Endothelial cell of umbilical vein (primary cell): ENCODE measurements around the gene UBL7. TPM values are rescaled to one million over a fixed set of nuclear protein-coding genes. Genes with fewer than 3 reads are reported as not detected.

Source experiments
- BruUV-seq: library from RNA; stranded (reverse); fragments of 400-500 nt; replicated peaks from 2 replicates; lab custom pipeline; 2021; lab: Mats Ljungman, UMichigan
- CTCF ChIA-PET: fragments of 300-600, 350-600 bp; sonication (Branson Sonifier 250); formaldehyde crosslinking; loops from one replicate; lab custom pipeline; 2021; ENCODE audit warnings: antibody characterized with exemption, inconsistent platforms; lab: Charles Lee
- POLR2A ChIA-PET: fragments of 300-600, 350-600 bp; sonication (Branson Sonifier 250); formaldehyde crosslinking; loops from one replicate; lab custom pipeline; 2021; ENCODE audit warnings: antibody characterized with exemption, inconsistent platforms; lab: Charles Lee
- DNase-seq: peaks from one replicate; pipeline ENCODE4 v3.0.0-alpha.2; 2011; ENCODE audit warnings: low read depth, low spot score
- FAIRE-seq: peaks from 2 replicates; lab custom pipeline; 2011; peaks lifted over from hg19 to GRCh38; lab: Jason Lieb, UNC
- H2AFZ ChIP-seq: 2 replicates; pipeline ENCODE4 v1.6.0; 2012; ENCODE audit warnings: low read depth, low read length, control low read depth, inconsistent platforms
- H3K27ac ChIP-seq: 2 replicates; pipeline ENCODE4 v1.5.1; 2011; ENCODE audit warnings: low read depth, mild to moderate bottlenecking, control low read depth, low read length, moderate library complexity; ENCODE audit not compliant: insufficient read depth
- H3K27me3 ChIP-seq, 2 experiments: 2 replicates each; pipeline versions ENCODE4 v1.6.0 to v1.6.1; 2011; ENCODE audit warnings: low read length in 2 of 2, mixed read lengths in 1 of 2; ENCODE audit not compliant: control insufficient read depth in 2 of 2, insufficient read depth in 2 of 2
- H3K36me3 ChIP-seq, 2 experiments: 2 replicates in 1 of 2; 3 replicates in 1 of 2; pipeline ENCODE4 v1.5.1; 2011; ENCODE audit warnings: low read length in 2 of 2, mild to moderate bottlenecking in 1 of 2, moderate library complexity in 1 of 2; ENCODE audit not compliant: control insufficient read depth in 2 of 2, insufficient read depth in 2 of 2; ENCODE audit errors: extremely low read depth in 1 of 2
- H3K4me1 ChIP-seq: 3 replicates; pipeline ENCODE4 v1.5.1; 2011; ENCODE audit warnings: mild to moderate bottlenecking, low read length; ENCODE audit not compliant: control insufficient read depth, insufficient read depth; ENCODE audit errors: extremely low read depth
- H3K4me2 ChIP-seq: 2 replicates; pipeline ENCODE4 v1.6.1; 2011; ENCODE audit warnings: low read length, control low read depth, mixed read lengths; ENCODE audit not compliant: insufficient read depth
- H3K4me3 ChIP-seq, 3 experiments: fragments of 200-600 bp in 1 of 3; sonication (generic), shearing (Covaris generic) in 1 of 3; replicated peaks in 1 of 3; 2 replicates each; pipeline ENCODE4 v1.5.1; 2011 to 2016; ENCODE audit warnings: control low read depth in 3 of 3, low read length in 3 of 3, mild to moderate bottlenecking in 2 of 3, inconsistent platforms in 1 of 3, low read depth in 1 of 3, moderate library complexity in 1 of 3; ENCODE audit not compliant: insufficient read depth in 1 of 3
- H3K79me2 ChIP-seq: 2 replicates; pipeline ENCODE4 v1.6.0; 2012; ENCODE audit warnings: low read length, inconsistent platforms; ENCODE audit not compliant: control insufficient read depth, insufficient read depth
- H3K9ac ChIP-seq: replicated peaks from 2 replicates; pipeline ENCODE3; 2011; ENCODE audit warnings: low read length, control low read depth; ENCODE audit not compliant: insufficient read depth; ENCODE audit errors: extremely low read depth
- H3K9me1 ChIP-seq: replicated peaks from 3 replicates; pipeline ENCODE4 v1.6.0; 2011; ENCODE audit warnings: mild to moderate bottlenecking, low read length; ENCODE audit not compliant: control insufficient read depth, insufficient read depth; ENCODE audit errors: extremely low read depth
- H3K9me3 ChIP-seq: replicated peaks from 2 replicates; pipeline ENCODE4 v1.5.1; 2012; ENCODE audit warnings: low read length, inconsistent platforms; ENCODE audit not compliant: control insufficient read depth, insufficient read depth
- H4K20me1 ChIP-seq: replicated peaks from 2 replicates; pipeline ENCODE3; 2011; ENCODE audit warnings: mild to moderate bottlenecking, low read length; ENCODE audit not compliant: control insufficient read depth, insufficient read depth; ENCODE audit errors: extremely low read depth
- CTCF ChIP-seq, 2 donors: IDR thresholded peaks; 1 replicate in 1 of 2; 2 replicates in 1 of 2; pipeline ENCODE4 v1.5.1; 2011; ENCODE audit warnings: low read length in 2 of 2, mild to moderate bottlenecking in 2 of 2, moderate library complexity in 2 of 2, control low read depth in 1 of 2, inconsistent platforms in 1 of 2, low read depth in 1 of 2; ENCODE audit not compliant: insufficient read depth in 1 of 2; ENCODE audit errors: extremely low read depth in 1 of 2
- EZH2 ChIP-seq: IDR thresholded peaks from 2 replicates; pipeline ENCODE4 v1.6.1; 2012; ENCODE audit warnings: borderline replicate concordance, low read depth, mild to moderate bottlenecking, moderate library complexity, low read length, inconsistent platforms; ENCODE audit not compliant: severe bottlenecking
- FOS ChIP-seq: IDR thresholded peaks from 2 replicates; pipeline ENCODE4 v1.6.1; 2011; ENCODE audit warnings: mild to moderate bottlenecking, low read length, moderate library complexity, borderline replicate concordance; ENCODE audit not compliant: insufficient read depth
- GATA2 ChIP-seq: IDR thresholded peaks from 2 replicates; pipeline ENCODE4 v1.7.0; 2011; ENCODE audit warnings: low read depth, mild to moderate bottlenecking, moderate library complexity, mixed read lengths, low read length; ENCODE audit not compliant: insufficient read length, insufficient read depth
- JUN ChIP-seq: IDR thresholded peaks from 2 replicates; pipeline ENCODE4 v1.6.1; 2011; ENCODE audit warnings: borderline replicate concordance, low read depth; ENCODE audit not compliant: insufficient read length, insufficient read depth
- MAX ChIP-seq: IDR thresholded peaks from 2 replicates; pipeline ENCODE4 v1.6.1; 2011; ENCODE audit not compliant: insufficient read depth, insufficient read length
- MYC ChIP-seq: IDR thresholded peaks from one replicate; pipeline ENCODE4 v1.6.1; 2011; ENCODE audit warnings: mild to moderate bottlenecking, low read depth, low read length
- POLR2A ChIP-seq: IDR thresholded peaks from 2 replicates; pipeline ENCODE4 v1.6.1; 2012; ENCODE audit warnings: low read depth, mild to moderate bottlenecking, control low read depth, low read length
- POLR2AphosphoS5 ChIP-seq: IDR thresholded peaks from 2 replicates; pipeline ENCODE4 v1.6.1; 2012; ENCODE audit warnings: low read depth, mild to moderate bottlenecking, control low read depth, low read length, moderate library complexity; ENCODE audit not compliant: insufficient read depth
- dilution Hi-C: fragments of 300-500 bp; cut with MboI; formaldehyde crosslinking; loops from one replicate; pipeline ENCODE4 v1.15.0; 2019; ENCODE audit warnings: low sequenced_read_pairs; ENCODE audit not compliant: extremely low pct_ligation_motif_present
- intact Hi-C: fragments of 100-400 bp; cut with micrococcal nuclease; formaldehyde crosslinking; loops from one replicate; pipeline ENCODE4 v1.10.0; 2022
- polyA plus RNA-seq, 4 experiments: library from polyadenylated mRNA; depleted of rRNA in 3 of 4; stranded (reverse) in 3 of 4; unstranded in 1 of 4; fragments of >200 nt; gene quantifications; 2 replicates each; pipeline versions ENCODE4 v1.2.1 to v1.2.3, GENCODE V29; 2011 to 2012; ENCODE audit warnings: missing spikeins in 1 of 4
- total RNA-seq: library from RNA; stranded (reverse); gene quantifications from 2 replicates; pipeline ENCODE4 v1.2.3, GENCODE V29; 2021

Gene UBL7
- total and polyA plus RNA-seq, 2 donors (not counting 3 experiments of a cell fraction or from before 2014, with no cell fraction given) = 32.8 to 90.4 TPM

- FAIRE-seq (no peak), DNase-seq (no peak)
- intact Hi-C loops (loop anchor here (1.0 kb wide), 2 partner anchors 48 to 58 kb away; no protein-coding TSS in a partner anchor), dilution Hi-C loops (no loop called here)
- no peaks in the 10 kb centered on the region for H3K4me1 ChIP-seq
- peak overlapping the region; percentile 94 for H2AFZ ChIP-seq
- peak overlapping the region; percentile 32 to 63 (median 47) for H3K4me3 ChIP-seq
- ChIA-PET CTCF (interaction anchor here (0.7 to 2.1 kb wide), 4 partner anchors 47 to 59 kb away, joined by 4 to 7 read pairs (median 5); no protein-coding TSS in a partner anchor), POLR2A (no interaction called here)
- no peaks in the 10 kb centered on the region for H3K9me3 ChIP-seq
- H3K4me2 ChIP-seq = peak overlapping the region; percentile 86
- no peaks in the 10 kb centered on the region for H3K36me3 ChIP-seq
- H3K27ac ChIP-seq = no peak overlapping the region
- TF ChIP-seq EZH2 (peak; percentile 94), POLR2AphosphoS5 (no peak)
- no TSS peak for BruUV-seq
- H4K20me1 ChIP-seq = no peaks in the 10 kb centered on the region
- peaks cover 26 to 30% of the 10 kb centered on the region in 2 experiments for H3K27me3 ChIP-seq
- no peak overlapping the region for H3K9ac ChIP-seq
- H3K79me2 ChIP-seq = no peaks in the 10 kb centered on the region
- no peaks in the 10 kb centered on the region for H3K9me1 ChIP-seq
Measured at GRCh38 chr15:74432968-74433591, 27.9 kb downstream of the UBL7 start.

- no peaks in the 10 kb centered on the region for H4K20me1 ChIP-seq
- intact Hi-C loops = no loop called here
Measured at GRCh38 chr15:74432271-74432967, 28.5 kb downstream of the UBL7 start.

More at GRCh38 chr15:74432271-74432967, 28.5 kb downstream of the UBL7 start:
- Histone ChIP-seq H3K36me3 (no peaks in the 10 kb centered on the region), H2AFZ (no peak overlapping the region), H3K4me1 (no peaks in the 10 kb centered on the region), H3K9me3 (no peaks in the 10 kb centered on the region), H3K9ac (no peak overlapping the region), H3K4me3 (peak overlapping the region in 1 of 3 experiments; percentile 47), H3K79me2 (no peaks in the 10 kb centered on the region), H3K27ac (no peak overlapping the region), H3K9me1 (no peaks in the 10 kb centered on the region), H3K27me3 (peaks cover 26 to 30% of the 10 kb centered on the region in 2 experiments), H3K4me2 (no peak overlapping the region)
- TF ChIP-seq GATA2 (no peak), CTCF (IDR thresholded peaks at IDR 0.05; ENCODE audit: extremely low read depth in 1 of 2, insufficient read depth in 1 of 2, low read depth in 1 of 2, low read length in 2 of 2) (no peak), FOS (no peak), POLR2A (no peak), MAX (no peak), POLR2AphosphoS5 (no peak), EZH2 (no peak), JUN (no peak), MYC (no peak)
- DNase-seq = no peak
- dilution Hi-C loops = no loop called here
- no TSS peak for BruUV-seq
- FAIRE-seq = no peak
- ChIA-PET POLR2A (interaction anchor here (0.7 kb wide), 1 partner anchor 46 kb away, joined by 3 read pairs; no protein-coding TSS in a partner anchor), CTCF (interaction anchor here (0.7 to 1.9 kb wide), 4 partner anchors 47 to 58 kb away, joined by 4 to 7 read pairs (median 5); no protein-coding TSS in a partner anchor)
